Trophoblast cell (in vitro differentiated cells and primary cell): ENCODE measurements around the gene RTRAF.

Experiments used
- DNase-seq, 2 donors: peaks; one replicate each; pipeline ENCODE4 v3.0.0-alpha.2; 2016
- H2AFZ ChIP-seq: 2 replicates; pipeline ENCODE4 v1.6.1; 2013; ENCODE audit warnings: low read length, moderate library complexity, mild to moderate bottlenecking; ENCODE audit not compliant: insufficient read depth, poor library complexity
- H2AK5ac ChIP-seq: 2 replicates; pipeline ENCODE4 v1.6.1; 2013; ENCODE audit warnings: mild to moderate bottlenecking, low read length
- H2BK120ac ChIP-seq: 2 replicates; pipeline ENCODE4 v1.6.1; 2013; ENCODE audit warnings: low read length, mild to moderate bottlenecking, moderate library complexity; ENCODE audit not compliant: insufficient read depth, poor library complexity
- H2BK12ac ChIP-seq: 2 replicates; pipeline ENCODE4 v1.6.1; 2013; ENCODE audit warnings: mild to moderate bottlenecking, low read length, moderate library complexity
- H2BK5ac ChIP-seq: 2 replicates; pipeline ENCODE4 v1.6.1; 2013; ENCODE audit warnings: low read length, low read depth, moderate library complexity, mild to moderate bottlenecking; ENCODE audit not compliant: poor library complexity
- H3K14ac ChIP-seq: 2 replicates; pipeline ENCODE4 v1.6.1; 2013; ENCODE audit warnings: mild to moderate bottlenecking, low read length
- H3K18ac ChIP-seq: 2 replicates; pipeline ENCODE4 v1.6.1; 2013; ENCODE audit warnings: mild to moderate bottlenecking, low read length
- H3K23ac ChIP-seq: 2 replicates; pipeline ENCODE4 v1.6.1; 2013; ENCODE audit warnings: low read length
- H3K27ac ChIP-seq: 2 replicates; pipeline ENCODE4 v1.5.1; 2013; ENCODE audit warnings: low read depth, mild to moderate bottlenecking, inconsistent platforms, low read length, moderate library complexity
- H3K27me3 ChIP-seq: 2 replicates; pipeline ENCODE4 v1.6.1; 2013; ENCODE audit warnings: inconsistent platforms, mild to moderate bottlenecking, low read length, moderate library complexity; ENCODE audit not compliant: insufficient read depth
- H3K36me3 ChIP-seq, 2 experiments: 1 replicate in 1 of 2; 2 replicates in 1 of 2; pipeline ENCODE4 v1.6.1; 2013; ENCODE audit warnings: low read length in 2 of 2, mild to moderate bottlenecking in 2 of 2, moderate library complexity in 1 of 2; ENCODE audit not compliant: insufficient read depth in 2 of 2, control insufficient read depth in 1 of 2
- H3K4ac ChIP-seq: 2 replicates; pipeline ENCODE4 v1.6.1; 2013; ENCODE audit warnings: low read depth, mild to moderate bottlenecking, low read length, moderate library complexity
- H3K4me1 ChIP-seq, 2 experiments: 1 replicate in 1 of 2; 2 replicates in 1 of 2; pipeline ENCODE4 v1.6.1; 2013; ENCODE audit warnings: low read length in 2 of 2, mild to moderate bottlenecking in 2 of 2, moderate library complexity in 1 of 2; ENCODE audit not compliant: insufficient read depth in 2 of 2, control insufficient read depth in 1 of 2
- H3K4me2 ChIP-seq: 2 replicates; pipeline ENCODE4 v1.6.1; 2013; ENCODE audit warnings: inconsistent platforms, mild to moderate bottlenecking, low read length, moderate library complexity
- H3K4me3 ChIP-seq: 2 replicates; pipeline ENCODE4 v1.5.1; 2013; ENCODE audit warnings: mild to moderate bottlenecking, low read depth, low read length, inconsistent platforms
- H3K79me1 ChIP-seq: one replicate; pipeline ENCODE4 v1.6.1; 2013; ENCODE audit warnings: low read length
- H3K79me2 ChIP-seq: 2 replicates; pipeline ENCODE4 v1.6.1; 2013; ENCODE audit warnings: low read length, mild to moderate bottlenecking; ENCODE audit not compliant: control insufficient read depth, insufficient read depth, poor library complexity
- H3K9ac ChIP-seq: 2 replicates; pipeline ENCODE4 v1.6.1; 2013; ENCODE audit warnings: mild to moderate bottlenecking, low read length
- H3K9me3 ChIP-seq: 2 replicates; pipeline ENCODE4 v1.6.1; 2013; ENCODE audit warnings: low read depth, mild to moderate bottlenecking, control low read depth, inconsistent platforms, low read length; ENCODE audit not compliant: insufficient read depth
- H4K12ac ChIP-seq: 2 replicates; pipeline ENCODE4 v1.6.1; 2013; ENCODE audit warnings: low read depth, mild to moderate bottlenecking, low read length, moderate library complexity
- H4K8ac ChIP-seq: 2 replicates; pipeline ENCODE4 v1.6.1; 2013; ENCODE audit warnings: low read depth, mild to moderate bottlenecking, low read length, moderate library complexity
- H4K91ac ChIP-seq: one replicate; pipeline ENCODE4 v1.6.1; 2013; ENCODE audit warnings: low read depth, mild to moderate bottlenecking, low read length, moderate library complexity
- WGBS: extraction: QIAGEN DNeasy Blood & Tissue Kit; methylation state at CpG from one replicate; pipeline ENCODE4 v1.1.7; 2013; ENCODE audit warnings: missing lambda C conversion rate; ENCODE audit not compliant: insufficient read length, insufficient coverage; ENCODE audit errors: extremely low coverage; 5-methylcytosine and 5-hydroxymethylcytosine counted together

The RTRAF gene

DNA sequence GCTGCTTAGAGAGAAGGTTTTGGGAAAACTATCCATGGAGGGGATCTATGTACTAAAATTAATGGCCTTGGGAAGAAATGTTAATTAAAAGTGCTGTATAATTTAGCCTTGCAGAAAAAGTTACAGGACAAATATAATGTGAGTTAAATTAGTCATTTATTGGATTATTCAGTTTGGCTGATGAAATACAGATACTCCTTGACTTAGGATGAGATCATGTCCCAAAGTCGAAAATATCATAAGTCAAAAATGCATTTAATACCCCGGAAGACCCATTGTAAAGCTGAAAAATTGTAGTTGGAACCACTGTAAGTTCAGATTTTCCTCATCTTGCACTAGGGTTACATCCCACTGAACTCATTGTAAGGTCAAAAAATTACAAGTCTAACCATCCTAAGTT lies 9.7 kb downstream of the RTRAF start:
- Histone ChIP-seq H2BK12ac (no peak overlapping the region), H3K18ac (no peak overlapping the region), H3K4me3 (no peak overlapping the region), H3K9ac (no peak overlapping the region), H3K36me3 (peaks cover 4 to 11% of the 10 kb centered on the region in 2 experiments), H2AFZ (no peak overlapping the region), H2BK5ac (no peak overlapping the region), H4K12ac (no peak overlapping the region), H3K27ac (no peak overlapping the region), H3K79me1 (no peaks in the 10 kb centered on the region), H2BK120ac (no peak overlapping the region), H3K4me1 (no peaks in the 10 kb centered on the region), H3K4ac (no peak overlapping the region), H4K8ac (no peak overlapping the region), H3K79me2 (no peaks in the 10 kb centered on the region), H3K23ac (no peak overlapping the region), H2AK5ac (no peak overlapping the region), H3K4me2 (no peak overlapping the region), H3K27me3 (no peaks in the 10 kb centered on the region), H3K9me3 (no peaks in the 10 kb centered on the region), H3K14ac (no peak overlapping the region), H4K91ac (no peak overlapping the region)
- no peak for DNase-seq
- WGBS = no CpG with 5 or more reads among the region's 2 CpGs

DNA sequence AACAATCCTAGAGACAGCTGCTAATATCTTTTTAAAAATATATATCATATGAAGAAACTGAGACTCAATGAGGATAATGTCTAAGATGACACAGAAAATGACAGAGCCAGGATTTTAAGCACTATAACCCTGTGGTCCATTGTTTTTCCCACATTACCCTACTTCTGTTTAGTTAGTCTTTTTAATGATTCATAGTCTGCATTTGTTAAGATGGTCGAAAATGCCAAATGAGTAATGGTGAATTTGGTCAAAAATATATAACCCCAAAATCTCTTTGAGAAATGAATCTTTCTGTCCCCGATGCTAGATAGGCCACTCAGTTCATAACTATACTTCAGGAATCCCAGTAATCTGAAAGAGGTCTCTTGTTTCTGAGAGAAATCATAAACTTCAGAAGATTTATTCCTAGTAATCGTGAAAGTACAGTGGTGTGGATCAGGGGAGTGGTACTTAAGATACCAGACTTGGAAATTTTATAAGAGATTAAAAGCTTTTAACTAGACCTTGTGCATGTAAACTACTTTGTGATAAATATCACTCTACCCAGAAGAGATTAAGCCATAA lies 10.8 kb downstream of the RTRAF start:
- Histone ChIP-seq H3K18ac (no peak overlapping the region), H3K27me3 (no peaks in the 10 kb centered on the region), H3K9me3 (no peaks in the 10 kb centered on the region), H2AK5ac (no peak overlapping the region), H2BK12ac (no peak overlapping the region), H3K4me2 (no peak overlapping the region), H3K9ac (no peak overlapping the region), H2BK120ac (no peak overlapping the region), H3K4ac (no peak overlapping the region), H3K36me3 (peaks cover 4 to 14% of the 10 kb centered on the region in 2 experiments), H3K79me1 (no peaks in the 10 kb centered on the region), H4K8ac (no peak overlapping the region), H3K79me2 (no peaks in the 10 kb centered on the region), H3K23ac (no peak overlapping the region), H3K14ac (no peak overlapping the region), H3K4me1 (no peaks in the 10 kb centered on the region), H4K91ac (no peak overlapping the region), H3K4me3 (no peak overlapping the region), H2BK5ac (no peak overlapping the region), H3K27ac (no peak overlapping the region), H2AFZ (no peak overlapping the region), H4K12ac (no peak overlapping the region)
- DNase-seq = no peak
- no CpG with 5 or more reads among the region's 3 CpGs for WGBS

DNA sequence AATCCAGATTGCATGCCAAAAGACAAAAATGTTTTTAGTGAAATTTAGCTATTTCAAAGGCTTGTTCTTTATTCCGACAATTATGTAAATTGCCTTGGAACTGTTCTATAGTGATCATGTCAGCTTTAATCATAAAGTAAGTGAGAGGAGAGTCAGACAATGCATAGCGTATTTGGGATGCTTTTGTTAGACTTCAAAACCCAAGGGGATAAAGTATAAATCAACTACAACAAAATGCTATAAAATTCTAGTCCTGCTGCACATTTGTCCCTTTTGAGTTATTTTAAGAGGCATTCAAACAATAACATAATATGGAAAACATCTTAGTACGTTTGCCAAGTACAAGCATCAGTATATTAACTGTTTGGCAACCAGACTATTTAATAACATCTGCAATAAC lies 11.3 kb downstream of the RTRAF start:
- Histone ChIP-seq H3K79me2 (no peaks in the 10 kb centered on the region), H4K12ac (no peak overlapping the region), H3K18ac (no peak overlapping the region), H3K9ac (no peak overlapping the region), H2BK12ac (no peak overlapping the region), H3K27me3 (no peaks in the 10 kb centered on the region), H2AK5ac (no peak overlapping the region), H3K4me3 (no peak overlapping the region), H2BK120ac (no peak overlapping the region), H3K4me1 (no peaks in the 10 kb centered on the region), H3K14ac (no peak overlapping the region), H3K9me3 (no peaks in the 10 kb centered on the region), H3K27ac (no peak overlapping the region), H4K8ac (no peak overlapping the region), H3K36me3 (peaks cover 4 to 17% of the 10 kb centered on the region in 2 experiments), H4K91ac (no peak overlapping the region), H3K4me2 (no peak overlapping the region), H2AFZ (no peak overlapping the region), H3K79me1 (no peaks in the 10 kb centered on the region), H3K4ac (no peak overlapping the region), H3K23ac (no peak overlapping the region), H2BK5ac (no peak overlapping the region)
- no peak for DNase-seq
- WGBS = no CpG with 5 or more reads among the region's 3 CpGs

DNA sequence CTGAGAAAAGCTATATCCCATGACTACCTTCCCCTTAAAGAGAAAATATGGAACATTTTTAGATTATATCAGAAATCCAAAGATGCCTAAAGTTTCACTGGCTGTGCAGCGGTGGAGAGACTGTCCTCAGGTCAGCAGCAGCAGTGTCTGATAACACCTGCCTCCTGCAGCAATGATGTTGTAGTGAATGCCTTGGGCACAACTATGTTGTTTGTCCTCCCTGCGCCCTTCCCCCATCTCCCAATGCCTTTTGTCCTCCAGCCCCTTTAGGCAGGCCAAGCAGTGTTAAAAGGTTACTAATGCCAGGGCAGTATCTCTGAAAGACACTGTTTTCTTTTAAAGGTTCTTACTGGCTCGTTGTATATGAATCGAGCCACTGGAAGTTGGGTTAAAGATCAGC lies 13.2 kb downstream of the RTRAF start:
- no peaks in the 10 kb centered on the region for H3K79me1 ChIP-seq
- no CpG with 5 or more reads among the region's 4 CpGs for WGBS
- H2BK120ac ChIP-seq = no peak overlapping the region
- H4K12ac ChIP-seq = no peak overlapping the region
- no peak overlapping the region for H3K4ac ChIP-seq
- no peak overlapping the region for H4K91ac ChIP-seq
- H2AK5ac ChIP-seq = no peak overlapping the region
- H3K27me3 ChIP-seq = no peaks in the 10 kb centered on the region
- no peak overlapping the region for H3K4me2 ChIP-seq
- H3K14ac ChIP-seq = no peak overlapping the region
- no peak overlapping the region for H2BK12ac ChIP-seq
- peak; percentile 61 to 82 for DNase-seq
- no peak overlapping the region for H3K27ac ChIP-seq
- H3K79me2 ChIP-seq = no peaks in the 10 kb centered on the region
- H3K4me1 ChIP-seq = no peaks in the 10 kb centered on the region
- no peak overlapping the region for H3K23ac ChIP-seq
- no peak overlapping the region for H2BK5ac ChIP-seq
- no peaks in the 10 kb centered on the region for H3K9me3 ChIP-seq
- H3K36me3 ChIP-seq = peaks cover 4 to 21% of the 10 kb centered on the region in 2 experiments
- H3K9ac ChIP-seq = no peak overlapping the region
- no peak overlapping the region for H3K4me3 ChIP-seq
- no peak overlapping the region for H2AFZ ChIP-seq
- H4K8ac ChIP-seq = no peak overlapping the region
- no peak overlapping the region for H3K18ac ChIP-seq
